WTC11 (cell line): ENCODE measurements around the gene NEDD4L. TPM values are rescaled to one million over a fixed set of nuclear protein-coding genes. Genes with fewer than 3 reads are reported as not detected.
A peak's percentile ranks its signal among the peaks of the same experiment; 100 is the strongest.

ENCODE experiments used
- ATAC-seq: fragments of 200-7000 bp; cut with Tn5 transposase; 2 replicates; pipeline ENCODE4 v1.10.0; 2021; ENCODE audit warnings: mild to moderate bottlenecking, moderate library complexity
- CTCF ChIA-PET: fragments of 300-600 bp; sonication (Branson Sonifier 250); formaldehyde crosslinking; loops from one replicate; lab custom pipeline; 2021; ENCODE audit warnings: antibody characterized with exemption; lab: Charles Lee
- POLR2A ChIA-PET: fragments of 350-600 bp; sonication (Branson Sonifier 250); formaldehyde crosslinking; loops from one replicate; lab custom pipeline; 2021; ENCODE audit warnings: antibody characterized with exemption; lab: Charles Lee
- DNase-seq: peaks from one replicate; pipeline ENCODE4 v3.0.0; 2021; ENCODE audit warnings: low spot score
- H3K27ac Mint-ChIP-seq: 2 replicates; pipeline ENCODE4 v1.8.0; 2021; ENCODE audit warnings: mixed read lengths
- H3K27me3 Mint-ChIP-seq: 2 replicates; pipeline ENCODE4 v1.8.0; 2021; ENCODE audit warnings: low read depth, mild to moderate bottlenecking, moderate library complexity, mixed read lengths
- H3K36me3 Mint-ChIP-seq: 2 replicates; pipeline ENCODE4 v1.8.0; 2021; ENCODE audit warnings: mixed read lengths
- H3K4me1 Mint-ChIP-seq: 2 replicates; pipeline ENCODE4 v1.8.0; 2022; ENCODE audit warnings: mixed read lengths
- H3K4me3 Mint-ChIP-seq: 2 replicates; pipeline ENCODE4 v1.8.0; 2021; ENCODE audit warnings: mild to moderate bottlenecking, moderate library complexity, mixed read lengths
- H3K9me3 Mint-ChIP-seq: 2 replicates; pipeline ENCODE4 v1.8.0; 2021; ENCODE audit warnings: mixed read lengths
- ATF3 ChIP-seq: sonication (generic); formaldehyde crosslinking; conservative IDR thresholded peaks from 2 replicates; pipeline ENCODE4 v1.8.1; 2022; ENCODE audit warnings: mild to moderate bottlenecking, missing genetic modification reagents
- CDX4 ChIP-seq: fragments of 250-450 bp; sonication (Bioruptor Pico); IDR thresholded peaks from 2 replicates; pipeline ENCODE4 v1.9.0; 2021; ENCODE audit warnings: moderate library complexity, mild to moderate bottlenecking, inconsistent platforms, borderline replicate concordance
- EMX1 ChIP-seq: fragments of 250-450 bp; sonication (Bioruptor Pico); IDR thresholded peaks from 2 replicates; pipeline ENCODE4 v1.8.0; 2021; ENCODE audit warnings: mild to moderate bottlenecking
- ESRRA ChIP-seq: sonication (generic); formaldehyde crosslinking; IDR thresholded peaks from 2 replicates; pipeline ENCODE4 v1.8.1; 2022; ENCODE audit warnings: mild to moderate bottlenecking, missing genetic modification reagents, borderline replicate concordance
- HMGA2 ChIP-seq: fragments of 250-450 bp; sonication (Bioruptor Pico); IDR thresholded peaks from 2 replicates; pipeline ENCODE4 v1.4.0; 2021; ENCODE audit warnings: mild to moderate bottlenecking, moderate library complexity
- HMGXB4 ChIP-seq: sonication (generic); formaldehyde crosslinking; IDR thresholded peaks from 2 replicates; pipeline ENCODE4 v1.8.1; 2023; ENCODE audit warnings: mild to moderate bottlenecking, moderate library complexity, missing genetic modification reagents
- KAT7 ChIP-seq: sonication (generic); formaldehyde crosslinking; IDR thresholded peaks from 2 replicates; pipeline ENCODE4 v1.8.1; 2023; ENCODE audit warnings: missing genetic modification reagents, mild to moderate bottlenecking, borderline replicate concordance
- MYBL2 ChIP-seq: sonication (generic); formaldehyde crosslinking; IDR thresholded peaks from 2 replicates; pipeline ENCODE4 v1.8.1; 2023; ENCODE audit warnings: mild to moderate bottlenecking, moderate library complexity, missing genetic modification reagents
- NFATC4 ChIP-seq: fragments of 250-450 bp; sonication (Bioruptor Pico); IDR thresholded peaks from 2 replicates; pipeline ENCODE4 v1.9.0; 2021; ENCODE audit warnings: mild to moderate bottlenecking
- NFYB ChIP-seq: sonication (generic); formaldehyde crosslinking; conservative IDR thresholded peaks from 2 replicates; pipeline ENCODE4 v1.8.0; 2022; ENCODE audit warnings: low read depth, missing genetic modification reagents
- PRRX2 ChIP-seq: fragments of 250-450 bp; sonication (Bioruptor Pico); IDR thresholded peaks from 2 replicates; pipeline ENCODE4 v1.8.0; 2021; ENCODE audit warnings: mild to moderate bottlenecking
- TEAD1 ChIP-seq: sonication (generic); formaldehyde crosslinking; IDR thresholded peaks from 2 replicates; pipeline ENCODE4 v1.8.0; 2022; ENCODE audit warnings: mild to moderate bottlenecking, missing genetic modification reagents
- ZNF219 ChIP-seq: sonication (generic); formaldehyde crosslinking; IDR thresholded peaks from 2 replicates; pipeline ENCODE4 v1.8.0; 2023; ENCODE audit warnings: missing genetic modification reagents, mild to moderate bottlenecking, borderline replicate concordance
- ZNF232 ChIP-seq: sonication (generic); formaldehyde crosslinking; IDR thresholded peaks from 2 replicates; pipeline ENCODE4 v1.8.0; 2022; ENCODE audit warnings: mild to moderate bottlenecking, missing genetic modification reagents
- total RNA-seq: library from RNA; stranded (reverse); gene quantifications from 3 replicates; pipeline ENCODE4 v1.2.3, GENCODE V29; 2021
- TF ChIP-seq, protein P1 (sequence below): sonication (generic); formaldehyde crosslinking; IDR thresholded peaks from 2 replicates; pipeline ENCODE4 v1.8.0; 2022; ENCODE audit warnings: missing genetic modification reagents
- TF ChIP-seq, protein P2 (sequence below): sonication (generic); formaldehyde crosslinking; IDR thresholded peaks from 2 replicates; pipeline ENCODE4 v1.8.1; 2023; ENCODE audit warnings: mild to moderate bottlenecking, missing genetic modification reagents, borderline replicate concordance

NEDD4L gene
- total RNA-seq, 1 experiment from 2014 or later = 88.0 TPM

DNA sequence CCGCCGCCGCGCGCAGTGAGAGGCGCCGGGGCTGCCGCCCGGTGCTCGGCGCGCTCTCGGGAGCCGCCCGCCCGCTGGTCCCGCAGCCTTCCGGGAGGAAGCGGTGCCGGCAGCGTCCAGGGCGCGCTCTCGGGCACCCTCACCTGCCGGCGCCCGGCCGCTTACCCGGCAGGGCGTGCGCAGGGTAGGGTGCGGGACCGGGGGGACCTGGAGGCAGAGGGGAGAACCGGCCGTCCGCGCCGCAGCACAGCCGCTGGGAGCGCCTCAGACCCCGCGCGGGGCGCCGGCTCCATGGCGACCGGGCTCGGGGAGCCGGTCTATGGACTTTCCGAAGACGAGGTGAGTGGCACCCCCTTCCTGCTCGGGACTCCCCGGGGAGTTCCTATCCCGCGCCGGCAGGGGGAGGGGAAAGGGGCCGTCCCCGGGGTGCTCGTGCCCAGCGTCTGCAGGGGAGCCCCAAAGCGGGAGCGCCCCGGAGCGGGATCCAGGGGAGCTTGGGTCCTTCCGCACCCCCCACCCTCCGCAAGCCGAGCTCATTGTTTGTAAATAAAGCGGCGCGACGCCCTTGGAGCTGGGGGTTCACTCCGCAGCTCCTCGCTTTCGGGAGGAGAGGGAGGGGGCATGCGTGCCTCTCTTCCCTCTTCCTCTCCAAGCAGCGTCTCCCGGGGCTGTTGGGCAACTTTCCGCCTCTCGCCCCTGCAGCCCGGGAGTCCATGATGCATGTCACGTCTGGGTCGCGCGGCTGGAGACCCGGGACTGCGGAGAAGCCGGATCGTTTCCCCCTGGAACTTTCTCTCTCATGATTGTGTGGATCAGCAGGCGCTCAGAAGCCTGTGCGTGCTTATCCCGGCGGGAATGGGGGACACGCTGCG, 580 bp downstream of the NEDD4L start (continued):
- TF ChIP-seq HMGXB4 (CRISPR knock-in tag) (0 out of 2 replicates have a peak, but pooled peaks have one; percentile 60), HMGA2 (CRISPR knock-in tag) (no peak), ZNF219 (no peak), KAT7 (0 out of 2 replicates have a peak, but pooled peaks have one; percentile 42), NFYB (CRISPR knock-in tag) (no peak), EMX1 (CRISPR knock-in tag) (no peak), ESRRA (CRISPR knock-in tag) (no peak)
- TF ChIP-seq, protein P1, sequence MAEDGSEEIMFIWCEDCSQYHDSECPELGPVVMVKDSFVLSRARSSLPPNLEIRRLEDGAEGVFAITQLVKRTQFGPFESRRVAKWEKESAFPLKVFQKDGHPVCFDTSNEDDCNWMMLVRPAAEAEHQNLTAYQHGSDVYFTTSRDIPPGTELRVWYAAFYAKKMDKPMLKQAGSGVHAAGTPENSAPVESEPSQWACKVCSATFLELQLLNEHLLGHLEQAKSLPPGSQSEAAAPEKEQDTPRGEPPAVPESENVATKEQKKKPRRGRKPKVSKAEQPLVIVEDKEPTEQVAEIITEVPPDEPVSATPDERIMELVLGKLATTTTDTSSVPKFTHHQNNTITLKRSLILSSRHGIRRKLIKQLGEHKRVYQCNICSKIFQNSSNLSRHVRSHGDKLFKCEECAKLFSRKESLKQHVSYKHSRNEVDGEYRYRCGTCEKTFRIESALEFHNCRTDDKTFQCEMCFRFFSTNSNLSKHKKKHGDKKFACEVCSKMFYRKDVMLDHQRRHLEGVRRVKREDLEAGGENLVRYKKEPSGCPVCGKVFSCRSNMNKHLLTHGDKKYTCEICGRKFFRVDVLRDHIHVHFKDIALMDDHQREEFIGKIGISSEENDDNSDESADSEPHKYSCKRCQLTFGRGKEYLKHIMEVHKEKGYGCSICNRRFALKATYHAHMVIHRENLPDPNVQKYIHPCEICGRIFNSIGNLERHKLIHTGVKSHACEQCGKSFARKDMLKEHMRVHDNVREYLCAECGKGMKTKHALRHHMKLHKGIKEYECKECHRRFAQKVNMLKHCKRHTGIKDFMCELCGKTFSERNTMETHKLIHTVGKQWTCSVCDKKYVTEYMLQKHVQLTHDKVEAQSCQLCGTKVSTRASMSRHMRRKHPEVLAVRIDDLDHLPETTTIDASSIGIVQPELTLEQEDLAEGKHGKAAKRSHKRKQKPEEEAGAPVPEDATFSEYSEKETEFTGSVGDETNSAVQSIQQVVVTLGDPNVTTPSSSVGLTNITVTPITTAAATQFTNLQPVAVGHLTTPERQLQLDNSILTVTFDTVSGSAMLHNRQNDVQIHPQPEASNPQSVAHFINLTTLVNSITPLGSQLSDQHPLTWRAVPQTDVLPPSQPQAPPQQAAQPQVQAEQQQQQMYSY (CRISPR knock-in tag) = no peak
- TF ChIP-seq, protein P2, sequence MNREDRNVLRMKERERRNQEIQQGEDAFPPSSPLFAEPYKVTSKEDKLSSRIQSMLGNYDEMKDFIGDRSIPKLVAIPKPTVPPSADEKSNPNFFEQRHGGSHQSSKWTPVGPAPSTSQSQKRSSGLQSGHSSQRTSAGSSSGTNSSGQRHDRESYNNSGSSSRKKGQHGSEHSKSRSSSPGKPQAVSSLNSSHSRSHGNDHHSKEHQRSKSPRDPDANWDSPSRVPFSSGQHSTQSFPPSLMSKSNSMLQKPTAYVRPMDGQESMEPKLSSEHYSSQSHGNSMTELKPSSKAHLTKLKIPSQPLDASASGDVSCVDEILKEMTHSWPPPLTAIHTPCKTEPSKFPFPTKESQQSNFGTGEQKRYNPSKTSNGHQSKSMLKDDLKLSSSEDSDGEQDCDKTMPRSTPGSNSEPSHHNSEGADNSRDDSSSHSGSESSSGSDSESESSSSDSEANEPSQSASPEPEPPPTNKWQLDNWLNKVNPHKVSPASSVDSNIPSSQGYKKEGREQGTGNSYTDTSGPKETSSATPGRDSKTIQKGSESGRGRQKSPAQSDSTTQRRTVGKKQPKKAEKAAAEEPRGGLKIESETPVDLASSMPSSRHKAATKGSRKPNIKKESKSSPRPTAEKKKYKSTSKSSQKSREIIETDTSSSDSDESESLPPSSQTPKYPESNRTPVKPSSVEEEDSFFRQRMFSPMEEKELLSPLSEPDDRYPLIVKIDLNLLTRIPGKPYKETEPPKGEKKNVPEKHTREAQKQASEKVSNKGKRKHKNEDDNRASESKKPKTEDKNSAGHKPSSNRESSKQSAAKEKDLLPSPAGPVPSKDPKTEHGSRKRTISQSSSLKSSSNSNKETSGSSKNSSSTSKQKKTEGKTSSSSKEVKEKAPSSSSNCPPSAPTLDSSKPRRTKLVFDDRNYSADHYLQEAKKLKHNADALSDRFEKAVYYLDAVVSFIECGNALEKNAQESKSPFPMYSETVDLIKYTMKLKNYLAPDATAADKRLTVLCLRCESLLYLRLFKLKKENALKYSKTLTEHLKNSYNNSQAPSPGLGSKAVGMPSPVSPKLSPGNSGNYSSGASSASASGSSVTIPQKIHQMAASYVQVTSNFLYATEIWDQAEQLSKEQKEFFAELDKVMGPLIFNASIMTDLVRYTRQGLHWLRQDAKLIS (CRISPR knock-in tag) = no peak

- no peaks in the 10 kb centered on the region for H3K36me3 Mint-ChIP-seq
- TF ChIP-seq ZNF232 (CRISPR knock-in tag) (no peak), HMGXB4 (CRISPR knock-in tag) (no peak), PRRX2 (CRISPR knock-in tag) (no peak), NFATC4 (CRISPR knock-in tag) (no peak), MYBL2 (CRISPR knock-in tag) (no peak), ATF3 (CRISPR knock-in tag) (no peak), TEAD1 (CRISPR knock-in tag) (peak; percentile 24; the same call in 1 of the 2 replicates), CDX4 (no peak)
- H3K27ac Mint-ChIP-seq = peak overlapping the region; percentile 97
- H3K9me3 Mint-ChIP-seq = no peaks in the 10 kb centered on the region
- ChIA-PET POLR2A (no interaction called here), CTCF (interaction anchor here (0.6 to 4.9 kb wide), 11 partner anchors 12 to 163 kb away, joined by 3 to 54 read pairs (median 3); no protein-coding TSS in a partner anchor)
- peak overlapping the region; percentile 98 for H3K4me3 Mint-ChIP-seq
- peaks cover 34% of the 10 kb centered on the region for H3K4me1 Mint-ChIP-seq
- H3K27me3 Mint-ChIP-seq = peaks cover 9% of the 10 kb centered on the region
- ATAC-seq (peak; percentile 21), DNase-seq (peak; percentile 66)
Measured at GRCh38 chr18:58045242-58046092, 1.4 kb downstream of the NEDD4L start.
